Duodenal mucosa (tissue), 2 donors: Measurements from ENCODE around the gene CPLX1.

Experiments
- H3K27ac ChIP-seq: one replicate; pipeline ENCODE4 v1.7.0; 2013; ENCODE audit warnings: low read depth, low read length
- H3K27me3 ChIP-seq, 2 donors: one replicate each; pipeline ENCODE4 v1.7.0; 2013; ENCODE audit warnings: low read length in 2 of 2, control low read depth in 1 of 2; ENCODE audit not compliant: insufficient read depth in 2 of 2, control insufficient read depth in 1 of 2
- H3K36me3 ChIP-seq, 2 donors: one replicate each; pipeline ENCODE4 v1.7.0; 2013; ENCODE audit warnings: low read length in 2 of 2, control low read depth in 1 of 2; ENCODE audit not compliant: insufficient read depth in 2 of 2, control insufficient read depth in 1 of 2
- H3K4me1 ChIP-seq, 2 donors: one replicate each; pipeline ENCODE4 v1.7.0; 2013; ENCODE audit warnings: low read length in 2 of 2, control low read depth in 1 of 2; ENCODE audit not compliant: insufficient read depth in 2 of 2, control insufficient read depth in 1 of 2
- H3K4me3 ChIP-seq, 2 donors: one replicate each; pipeline ENCODE4 v1.7.0; 2013; ENCODE audit warnings: low read length in 2 of 2, low read depth in 1 of 2
- H3K9ac ChIP-seq, 2 donors: one replicate each; pipeline ENCODE4 v1.7.0; 2013; ENCODE audit warnings: low read length in 2 of 2, low read depth in 1 of 2
- H3K9me3 ChIP-seq, 2 donors: one replicate each; pipeline ENCODE4 v1.7.0; 2013; ENCODE audit warnings: low read length in 2 of 2, control low read depth in 1 of 2; ENCODE audit not compliant: control insufficient read depth in 1 of 2

CPLX1 gene

GRCh38 chr4:866761-867390 lies 40.9 kb upstream of the CPLX1 start:
- no peak overlapping the region for H3K27ac ChIP-seq
- H3K27me3 ChIP-seq = no peaks in the 10 kb centered on the region
- H3K4me3 ChIP-seq = no peak overlapping the region
- peaks cover 0 to 5% of the 10 kb centered on the region in 2 donors for H3K9me3 ChIP-seq
- H3K4me1 ChIP-seq = no peaks in the 10 kb centered on the region
- H3K9ac ChIP-seq = no peak overlapping the region
- peaks cover 52 to 92% of the 10 kb centered on the region in 2 donors for H3K36me3 ChIP-seq

- peaks cover 0 to 5% of the 10 kb centered on the region in 2 donors for H3K9me3 ChIP-seq
- peaks cover 54 to 97% of the 10 kb centered on the region in 2 donors for H3K36me3 ChIP-seq
- no peak overlapping the region for H3K4me3 ChIP-seq
- H3K4me1 ChIP-seq = no peaks in the 10 kb centered on the region
- H3K27me3 ChIP-seq = no peaks in the 10 kb centered on the region
- H3K27ac ChIP-seq = no peak overlapping the region
- no peak overlapping the region for H3K9ac ChIP-seq
Measured at GRCh38 chr4:866068-866760, 40.3 kb upstream of the CPLX1 start.

GRCh38 chr4:865572-865971 lies 39.6 kb upstream of the CPLX1 start:
- no peak overlapping the region for H3K27ac ChIP-seq
- H3K4me1 ChIP-seq = no peaks in the 10 kb centered on the region
- peaks cover 57 to 97% of the 10 kb centered on the region in 2 donors for H3K36me3 ChIP-seq
- no peaks in the 10 kb centered on the region for H3K27me3 ChIP-seq
- H3K9ac ChIP-seq = no peak overlapping the region
- no peak overlapping the region for H3K4me3 ChIP-seq
- H3K9me3 ChIP-seq = peaks cover 0 to 5% of the 10 kb centered on the region in 2 donors

GRCh38 chr4:865121-865465 lies 39.2 kb upstream of the CPLX1 start:
- Histone ChIP-seq H3K4me1 (no peaks in the 10 kb centered on the region), H3K27me3 (no peaks in the 10 kb centered on the region), H3K9ac (no peak overlapping the region), H3K36me3 (peaks cover 56 to 94% of the 10 kb centered on the region in 2 donors), H3K27ac (no peak overlapping the region), H3K9me3 (peaks cover 0 to 5% of the 10 kb centered on the region in 2 donors), H3K4me3 (no peak overlapping the region)

- peaks cover 53 to 91% of the 10 kb centered on the region in 2 donors for H3K36me3 ChIP-seq
Measured at GRCh38 chr4:864456-865120, 38.7 kb upstream of the CPLX1 start.

GRCh38 chr4:860561-860960 lies 34.6 kb upstream of the CPLX1 start:
- Histone ChIP-seq H3K27me3 (no peaks in the 10 kb centered on the region), H3K36me3 (peaks cover 53 to 86% of the 10 kb centered on the region in 2 donors), H3K9me3 (no peaks in the 10 kb centered on the region), H3K9ac (no peak overlapping the region), H3K27ac (no peak overlapping the region), H3K4me3 (no peak overlapping the region), H3K4me1 (no peaks in the 10 kb centered on the region)

More at GRCh38 chr4:864456-865120, 38.7 kb upstream of the CPLX1 start:
- Histone ChIP-seq H3K4me1 (no peaks in the 10 kb centered on the region), H3K27ac (no peak overlapping the region), H3K27me3 (no peaks in the 10 kb centered on the region), H3K9ac (no peak overlapping the region), H3K4me3 (no peak overlapping the region), H3K9me3 (peaks cover 0 to 1% of the 10 kb centered on the region in 2 donors)

GRCh38 chr4:859496-859895 lies 33.6 kb upstream of the CPLX1 start:
- H3K9me3 ChIP-seq = no peaks in the 10 kb centered on the region
- H3K4me1 ChIP-seq = no peaks in the 10 kb centered on the region
- H3K27ac ChIP-seq = no peak overlapping the region
- H3K27me3 ChIP-seq = no peaks in the 10 kb centered on the region
- no peak overlapping the region for H3K9ac ChIP-seq
- no peak overlapping the region for H3K4me3 ChIP-seq
- H3K36me3 ChIP-seq = peaks cover 46 to 80% of the 10 kb centered on the region in 2 donors

- H3K36me3 ChIP-seq = peaks cover 45 to 80% of the 10 kb centered on the region in 2 donors
- H3K27ac ChIP-seq = no peak overlapping the region
- H3K27me3 ChIP-seq = no peaks in the 10 kb centered on the region
- no peak overlapping the region for H3K9ac ChIP-seq
- H3K4me3 ChIP-seq = no peak overlapping the region
- no peaks in the 10 kb centered on the region for H3K4me1 ChIP-seq
- no peaks in the 10 kb centered on the region for H3K9me3 ChIP-seq
Measured at GRCh38 chr4:858831-859451, 33.0 kb upstream of the CPLX1 start.

- Histone ChIP-seq H3K27ac (no peak overlapping the region), H3K4me3 (no peak overlapping the region), H3K4me1 (no peaks in the 10 kb centered on the region), H3K9me3 (no peaks in the 10 kb centered on the region), H3K27me3 (no peaks in the 10 kb centered on the region), H3K36me3 (peaks cover 43 to 78% of the 10 kb centered on the region in 2 donors), H3K9ac (no peak overlapping the region)
Measured at GRCh38 chr4:858041-858481, 32.1 kb upstream of the CPLX1 start.

GRCh38 chr4:857461-857860 lies 31.5 kb upstream of the CPLX1 start:
- Histone ChIP-seq H3K9me3 (no peaks in the 10 kb centered on the region), H3K36me3 (peaks cover 39 to 77% of the 10 kb centered on the region in 2 donors), H3K27me3 (no peaks in the 10 kb centered on the region), H3K27ac (no peak overlapping the region), H3K4me3 (no peak overlapping the region), H3K9ac (no peak overlapping the region), H3K4me1 (no peaks in the 10 kb centered on the region)
